Ramos (cell line): ENCODE measurements around the gene CLIC3.
"Not testable (repeated sequence)": the region's sequence is repeated elsewhere in the genome, so short reads cannot be mapped to it uniquely, and the experiment has no call there.

Experiments
- in situ Hi-C: fragments of 300-500 bp; cut with MboI; formaldehyde crosslinking; loops from one replicate; pipeline ENCODE4 v1.14.3; 2022; ENCODE audit warnings: low sequenced_read_pairs; ENCODE audit not compliant: unreplicated experiment

CLIC3 gene, protein sequence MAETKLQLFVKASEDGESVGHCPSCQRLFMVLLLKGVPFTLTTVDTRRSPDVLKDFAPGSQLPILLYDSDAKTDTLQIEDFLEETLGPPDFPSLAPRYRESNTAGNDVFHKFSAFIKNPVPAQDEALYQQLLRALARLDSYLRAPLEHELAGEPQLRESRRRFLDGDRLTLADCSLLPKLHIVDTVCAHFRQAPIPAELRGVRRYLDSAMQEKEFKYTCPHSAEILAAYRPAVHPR

DNA sequence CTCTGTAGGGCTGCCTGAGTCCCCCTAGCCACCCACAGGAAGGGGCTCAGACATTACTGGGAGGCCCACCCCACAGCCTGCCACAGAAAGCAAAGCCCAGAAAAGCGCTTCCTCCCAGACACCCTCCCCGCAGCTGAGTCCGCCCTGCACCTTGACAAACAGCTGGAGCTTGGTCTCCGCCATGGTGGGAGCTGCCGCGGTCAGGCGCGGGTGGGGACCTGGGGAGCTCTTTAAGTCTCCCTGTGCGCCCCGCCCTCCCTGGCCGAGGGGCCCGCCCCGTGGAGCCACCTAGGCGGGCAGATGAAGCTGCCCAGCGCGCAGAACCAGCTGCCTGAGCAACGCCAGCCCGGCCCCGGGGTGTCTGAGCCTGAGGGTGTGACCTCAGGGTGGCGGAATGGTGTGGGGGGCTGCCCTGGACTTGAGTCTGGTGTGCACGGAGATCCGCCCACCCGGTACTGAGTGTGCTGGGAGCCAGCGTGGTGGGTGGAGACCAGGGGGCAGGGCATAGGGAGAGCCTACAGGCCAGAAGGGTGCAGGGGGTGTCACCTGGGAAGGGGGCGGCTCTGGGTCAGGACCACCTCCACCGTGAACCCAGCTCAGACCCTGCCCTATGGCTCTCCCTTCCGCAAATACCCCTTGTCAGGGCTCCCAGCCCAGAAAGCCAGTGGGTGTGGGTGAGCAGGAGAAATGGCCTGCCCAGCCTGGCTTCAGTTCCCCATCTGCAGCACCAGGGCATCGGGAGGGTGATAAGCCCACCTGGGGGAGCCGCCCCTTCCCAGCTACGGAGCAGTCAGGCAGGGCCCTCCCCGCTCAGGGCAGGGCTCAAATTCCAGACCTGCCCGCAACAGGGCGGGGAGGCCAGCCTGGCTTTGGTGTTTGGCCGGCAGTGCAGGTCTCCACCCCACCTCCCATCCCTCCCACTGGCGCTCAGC is at the start of gene CLIC3:
Gene CLIC3 (minus strand): TSS at position 208 of the 932 bp plus-strand sequence. CDS start 25 bp downstream, at position 183.
- in situ Hi-C loops: no loop called here

DNA sequence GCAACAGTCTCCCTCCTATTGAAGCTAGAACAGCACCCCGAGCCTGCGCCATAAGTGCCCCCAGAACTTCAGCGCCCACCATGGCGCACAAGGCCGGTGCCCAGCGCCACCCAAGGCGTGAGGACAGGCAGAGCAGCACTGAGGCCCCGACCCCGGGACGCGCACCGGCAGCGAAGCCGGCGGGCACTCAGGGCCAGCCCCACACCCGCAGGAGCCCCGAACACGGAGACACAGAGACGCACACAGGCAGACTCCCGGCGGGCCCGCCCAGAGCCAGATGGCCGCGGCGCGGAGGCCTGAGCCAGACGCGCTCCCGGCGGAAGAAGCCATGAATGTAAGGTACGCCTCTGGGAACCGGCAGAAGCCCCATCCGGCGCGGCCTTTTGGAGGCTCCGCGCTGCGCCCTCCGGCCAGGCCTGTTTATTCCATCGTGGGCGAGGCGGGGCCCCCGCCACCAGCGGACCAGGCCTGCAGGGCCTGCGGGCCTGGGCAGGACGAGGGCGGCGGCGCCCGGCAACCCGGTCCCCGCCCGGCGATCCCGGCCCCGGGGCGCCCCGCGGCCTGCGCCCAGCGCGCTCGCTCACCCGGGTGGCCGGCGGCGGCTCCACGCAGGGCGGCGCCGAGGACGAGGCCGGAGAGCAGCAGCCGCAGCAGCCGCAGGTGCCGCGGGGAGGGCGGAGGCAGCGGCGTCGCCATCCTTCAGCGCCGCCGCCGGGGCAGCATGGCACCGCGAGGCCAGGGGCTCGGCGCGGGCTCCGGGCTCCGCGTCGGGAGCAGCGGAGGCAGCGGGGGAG is 49.1 kb upstream of the CLIC3 start:
- in situ Hi-C loops: loop anchor here (5.0 kb wide), 1 partner anchor 182 kb away; the partner anchor contains the start of genes CYSRT1 and RNF224

DNA sequence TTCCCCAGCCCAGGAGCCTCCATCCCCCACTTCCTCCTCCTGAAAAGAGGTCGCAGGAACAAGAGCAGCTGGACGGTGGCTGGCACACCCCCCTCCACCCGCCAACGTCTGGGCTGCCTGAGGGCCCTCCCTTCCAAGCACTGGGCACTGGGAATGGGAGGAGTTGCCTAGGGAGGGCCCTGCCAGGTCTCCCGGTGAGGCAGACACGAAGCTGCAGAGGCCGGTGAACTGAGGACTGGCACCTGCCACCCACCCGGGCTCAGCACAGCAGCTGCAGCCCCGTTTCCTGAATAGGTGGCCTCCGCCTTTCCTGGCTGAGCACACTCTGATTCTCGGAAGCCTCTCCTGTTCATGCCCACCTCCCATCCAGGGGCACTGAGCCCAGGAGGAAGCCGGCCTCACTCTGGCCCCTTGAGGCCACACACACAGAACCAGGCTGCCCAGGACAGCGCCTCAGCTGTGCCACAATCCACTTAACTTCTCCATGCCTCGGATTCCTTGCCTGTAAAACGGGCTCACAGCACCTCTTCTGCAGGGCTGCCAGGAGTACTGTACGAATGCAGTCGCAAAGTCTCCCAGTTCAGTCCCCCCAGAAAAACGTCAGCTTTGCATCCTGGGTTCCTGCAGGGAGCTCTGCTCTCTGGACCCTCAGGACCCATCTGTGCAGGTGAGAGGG is 48.3 kb upstream of the CLIC3 start:
- in situ Hi-C loops: loop anchor here (5.0 kb wide), 1 partner anchor 183 kb away; the partner anchor contains the start of genes CYSRT1 and RNF224

DNA sequence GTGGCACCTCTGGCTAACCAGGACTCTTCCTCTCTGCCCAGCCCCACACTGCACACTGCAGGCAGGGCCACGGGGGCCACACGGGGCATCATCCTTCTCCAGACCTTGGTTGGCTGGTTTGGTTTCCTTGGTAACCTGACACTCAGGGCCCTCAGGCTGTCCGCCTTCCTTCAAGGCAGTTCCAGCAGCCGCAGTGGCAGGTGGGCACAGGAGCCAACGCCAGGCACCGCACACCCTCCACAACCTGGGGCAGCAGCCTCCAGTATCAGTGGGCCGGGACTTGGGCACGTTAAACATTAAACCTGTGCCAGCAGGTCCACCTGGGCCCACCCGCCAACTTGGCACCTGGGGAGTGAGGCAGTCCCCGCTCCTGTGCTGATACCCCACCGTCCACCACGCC is 47.7 kb upstream of the CLIC3 start:
- in situ Hi-C loops: no loop called here

DNA sequence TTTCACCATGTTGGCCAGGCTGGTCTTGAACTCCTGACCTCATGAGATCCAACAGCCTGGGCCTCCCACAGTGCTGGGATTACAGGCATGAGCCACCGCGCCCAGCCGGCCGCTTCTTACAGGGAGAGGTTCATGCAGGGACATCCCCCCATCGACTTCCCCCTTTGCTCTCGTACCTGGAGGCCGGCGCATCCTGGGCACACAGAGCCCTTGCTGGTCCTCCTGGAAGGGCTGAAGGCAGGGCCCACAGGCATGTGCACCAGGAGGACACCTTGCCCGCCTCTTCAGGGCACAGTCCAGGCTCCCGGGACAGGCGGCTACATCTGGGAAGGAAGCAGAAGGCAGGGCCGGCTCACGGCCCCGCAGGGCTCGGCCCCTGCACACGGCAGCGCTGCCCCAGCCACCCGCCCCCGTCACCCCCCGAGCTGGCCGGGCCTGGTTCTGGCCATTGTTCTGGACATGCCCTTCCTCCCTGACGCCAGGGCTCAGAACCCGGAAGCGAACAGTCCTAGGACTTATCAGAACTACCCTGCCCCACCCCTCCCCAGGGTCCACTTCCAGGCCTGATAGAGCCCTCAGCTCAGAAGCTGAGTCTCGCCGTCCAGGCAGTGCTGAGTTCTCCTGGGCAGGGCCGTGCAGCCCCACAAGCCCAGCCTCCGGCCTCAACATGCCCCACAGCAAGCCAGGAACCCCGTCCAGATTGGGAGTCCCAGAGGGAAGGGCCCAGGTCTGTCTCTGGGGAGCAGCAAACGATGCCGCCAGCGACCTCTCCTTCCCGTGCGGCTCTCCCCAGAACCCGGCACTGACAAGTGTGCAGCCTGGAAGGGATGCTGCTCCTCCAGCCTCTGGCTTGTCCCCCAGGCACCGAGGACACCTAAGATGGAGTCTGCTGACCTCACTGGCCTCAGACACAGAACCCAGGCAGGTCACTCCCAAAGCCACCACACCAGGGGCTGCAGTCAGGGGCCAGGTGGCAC is 46.7 kb upstream of the CLIC3 start:
- in situ Hi-C loops: no loop called here

DNA sequence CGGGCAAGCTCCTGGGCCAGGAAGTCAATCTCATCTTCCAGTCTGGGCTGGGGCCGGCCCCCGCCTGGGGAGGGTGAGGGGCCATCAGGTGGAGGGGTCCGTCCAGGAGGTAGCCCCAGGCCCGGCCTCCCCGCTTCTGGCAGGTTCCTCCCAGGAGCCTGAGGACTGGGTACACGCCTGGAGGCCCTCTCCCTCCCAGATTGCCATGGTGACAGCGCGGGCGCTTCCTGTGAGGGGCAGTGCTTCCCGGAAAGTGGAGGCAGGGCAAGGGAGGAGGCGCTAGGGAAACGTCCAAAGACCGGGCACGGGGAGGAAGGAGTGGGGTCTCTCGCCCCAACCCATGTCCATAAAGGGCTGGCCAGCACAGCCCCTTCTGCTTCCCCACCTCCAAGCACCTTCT is 44.8 kb upstream of the CLIC3 start:
- in situ Hi-C loops: no loop called here

DNA sequence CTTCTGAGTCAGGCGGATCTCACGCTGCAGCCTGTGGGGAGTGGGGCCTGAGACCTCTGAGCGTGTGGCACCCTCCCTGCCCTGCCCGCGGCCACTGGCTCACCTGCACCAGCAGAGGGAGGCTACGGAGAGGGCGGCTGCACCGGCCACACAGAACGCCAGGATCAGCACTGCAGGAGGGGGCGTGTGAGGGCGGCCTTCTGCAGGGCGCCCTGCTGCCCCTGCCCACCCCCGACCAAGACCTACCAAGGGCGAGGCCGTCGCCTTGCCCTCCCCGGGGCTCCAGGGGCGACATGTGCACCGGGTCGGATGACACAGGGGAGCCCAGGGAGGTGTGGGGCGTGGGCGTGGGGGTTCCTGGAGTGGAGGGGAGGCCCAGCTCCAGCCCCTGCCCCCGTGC is 44.2 kb upstream of the CLIC3 start:
- in situ Hi-C loops: no loop called here

DNA sequence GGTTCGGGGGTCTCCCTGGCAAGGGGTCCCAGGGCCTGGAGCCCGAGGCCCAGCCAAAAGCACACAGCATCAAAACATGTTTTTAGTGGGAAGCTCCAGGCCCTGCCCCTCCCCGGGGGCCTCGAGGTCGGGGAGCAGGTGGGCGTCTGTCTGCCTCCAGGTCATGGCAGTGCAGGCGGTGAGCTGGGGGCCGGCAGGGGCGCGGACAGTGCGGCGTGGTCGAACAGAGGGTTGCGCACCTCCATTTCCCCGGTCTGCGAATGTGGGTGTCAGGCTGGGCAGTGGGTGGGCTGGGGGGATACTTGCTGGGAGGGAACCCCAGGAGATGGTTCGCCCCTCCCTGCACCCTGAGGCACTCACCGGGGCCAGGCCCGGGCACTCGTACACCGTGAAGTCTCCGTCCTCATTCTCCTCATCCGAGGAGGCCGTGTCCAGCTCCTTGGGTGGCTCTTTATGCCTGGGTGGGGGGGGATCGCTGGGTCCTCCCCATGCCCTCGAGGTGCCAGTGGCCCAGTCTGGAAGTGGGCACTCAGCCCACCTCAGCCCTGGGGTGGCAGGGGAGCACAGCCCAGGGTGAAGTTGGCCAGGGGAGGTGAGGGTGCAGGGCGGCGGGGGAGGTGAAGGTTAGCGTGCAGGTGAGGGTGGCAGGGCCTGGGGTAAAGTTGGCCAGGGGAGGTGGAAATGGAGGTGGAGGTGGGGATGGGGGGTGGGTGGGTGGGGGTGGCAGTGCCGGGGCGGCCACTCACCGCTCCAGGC is 43.4 kb upstream of the CLIC3 start:
- in situ Hi-C loops: loop anchor here (5.0 kb wide), 1 partner anchor 247 kb away; the partner anchor contains the start of gene TMEM141

DNA sequence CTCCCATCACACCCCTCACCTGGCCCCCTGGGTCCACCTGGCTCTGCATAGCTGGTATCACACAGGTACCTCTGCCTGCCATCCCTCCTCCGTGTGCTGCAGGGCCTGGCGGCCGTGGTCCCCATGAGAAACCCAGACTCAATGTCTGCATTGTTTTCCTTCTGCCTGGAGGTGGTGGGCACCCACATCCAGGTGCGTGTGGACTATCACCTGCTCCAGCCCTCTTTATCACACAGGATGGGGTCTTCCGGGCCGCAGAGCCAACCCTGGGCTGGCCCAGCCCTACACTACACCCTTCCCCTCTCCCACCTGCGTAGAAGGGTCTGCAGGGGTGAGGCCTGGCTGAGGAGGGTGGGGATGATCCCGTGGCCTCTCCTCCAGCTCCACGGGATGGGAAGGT is 42.5 kb upstream of the CLIC3 start:
- in situ Hi-C loops: loop anchor here (5.0 kb wide), 1 partner anchor 247 kb away; the partner anchor contains the start of gene TMEM141

DNA sequence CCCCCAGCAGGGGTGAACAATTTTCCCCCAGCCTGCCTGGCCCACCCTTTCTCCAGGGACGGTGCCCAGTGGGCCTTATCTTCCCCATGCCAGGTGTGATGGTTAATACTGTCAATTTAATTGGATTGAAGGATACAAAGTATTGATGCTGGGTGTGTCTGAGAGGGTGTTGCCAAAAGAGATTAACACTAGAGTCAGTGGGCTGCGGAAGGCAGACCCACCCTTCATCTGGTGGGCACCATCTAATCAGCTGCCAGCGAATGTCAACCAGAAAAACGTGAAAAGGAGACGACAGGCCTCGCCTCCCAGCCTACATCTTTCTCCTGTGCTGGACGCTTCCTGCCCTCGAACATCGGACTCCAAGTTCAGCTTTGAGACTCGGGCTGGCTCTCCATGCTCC is 41.1 kb upstream of the CLIC3 start:
- in situ Hi-C loops: loop anchor here (5.0 kb wide), 1 partner anchor 245 kb away; the partner anchor contains the start of gene TMEM141

DNA sequence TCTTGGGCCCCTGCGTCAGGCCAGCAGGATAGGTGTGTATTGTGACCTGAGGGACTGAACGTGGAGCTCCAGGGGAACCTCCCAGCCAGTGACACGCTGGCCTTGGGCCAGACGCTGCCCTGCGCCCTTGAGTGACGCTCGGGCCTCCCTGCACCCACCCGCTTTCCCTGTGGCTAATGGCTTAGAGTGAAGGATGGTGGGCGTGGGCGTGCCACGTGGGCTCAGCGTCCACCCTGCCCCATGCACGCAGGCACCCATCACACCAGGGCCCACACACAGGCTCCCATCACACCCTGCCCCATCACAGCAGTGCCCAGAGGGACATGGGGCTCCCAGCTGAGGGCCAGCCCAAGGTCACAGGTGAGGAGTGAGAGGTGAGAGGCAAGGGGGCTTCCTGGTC is 40.7 kb upstream of the CLIC3 start:
- in situ Hi-C loops: loop anchor here (5.0 kb wide), 1 partner anchor 245 kb away; the partner anchor contains the start of gene TMEM141

DNA sequence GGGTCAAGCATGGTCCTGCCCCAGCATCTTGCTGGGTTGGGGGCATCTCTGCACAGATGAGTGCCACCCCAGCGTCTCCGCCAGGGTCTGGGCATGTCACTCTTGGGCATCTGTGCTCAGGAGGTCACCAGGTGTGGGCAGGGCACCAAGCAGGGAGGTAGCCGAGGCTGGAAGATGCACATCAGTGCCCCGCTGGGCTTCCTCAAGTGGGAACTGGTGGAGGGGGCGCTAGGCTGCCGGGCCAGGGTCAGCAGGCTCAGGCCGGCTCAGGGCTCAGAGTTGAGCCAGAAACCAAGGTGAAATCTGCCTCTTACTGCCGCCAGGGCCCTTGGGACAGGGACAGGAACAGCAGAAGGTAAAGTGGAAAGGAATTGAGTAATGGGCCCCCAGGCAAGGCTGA is 39.6 kb upstream of the CLIC3 start:
- in situ Hi-C loops: loop anchor here (5.0 kb wide), 1 partner anchor 244 kb away; the partner anchor contains the start of gene TMEM141

DNA sequence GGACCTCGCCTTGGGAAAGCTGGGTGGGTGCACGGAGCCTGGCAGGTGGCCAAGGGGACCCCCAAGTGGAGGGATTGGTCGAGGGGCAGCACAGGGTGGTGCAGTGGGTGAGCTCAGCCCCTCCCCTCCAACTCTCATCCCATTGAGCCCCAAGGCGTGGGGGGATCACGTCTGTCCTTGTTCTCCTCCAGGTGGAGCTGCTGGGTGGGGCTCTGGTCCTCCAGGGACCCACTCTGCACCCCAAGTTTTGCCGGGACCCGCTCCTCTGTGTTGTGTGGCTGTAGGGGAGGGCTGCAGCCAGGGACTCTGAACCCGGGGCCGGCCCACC is 39.1 kb upstream of the CLIC3 start:
- in situ Hi-C loops: loop anchor here (5.0 kb wide), 1 partner anchor 243 kb away; the partner anchor contains the start of gene TMEM141

DNA sequence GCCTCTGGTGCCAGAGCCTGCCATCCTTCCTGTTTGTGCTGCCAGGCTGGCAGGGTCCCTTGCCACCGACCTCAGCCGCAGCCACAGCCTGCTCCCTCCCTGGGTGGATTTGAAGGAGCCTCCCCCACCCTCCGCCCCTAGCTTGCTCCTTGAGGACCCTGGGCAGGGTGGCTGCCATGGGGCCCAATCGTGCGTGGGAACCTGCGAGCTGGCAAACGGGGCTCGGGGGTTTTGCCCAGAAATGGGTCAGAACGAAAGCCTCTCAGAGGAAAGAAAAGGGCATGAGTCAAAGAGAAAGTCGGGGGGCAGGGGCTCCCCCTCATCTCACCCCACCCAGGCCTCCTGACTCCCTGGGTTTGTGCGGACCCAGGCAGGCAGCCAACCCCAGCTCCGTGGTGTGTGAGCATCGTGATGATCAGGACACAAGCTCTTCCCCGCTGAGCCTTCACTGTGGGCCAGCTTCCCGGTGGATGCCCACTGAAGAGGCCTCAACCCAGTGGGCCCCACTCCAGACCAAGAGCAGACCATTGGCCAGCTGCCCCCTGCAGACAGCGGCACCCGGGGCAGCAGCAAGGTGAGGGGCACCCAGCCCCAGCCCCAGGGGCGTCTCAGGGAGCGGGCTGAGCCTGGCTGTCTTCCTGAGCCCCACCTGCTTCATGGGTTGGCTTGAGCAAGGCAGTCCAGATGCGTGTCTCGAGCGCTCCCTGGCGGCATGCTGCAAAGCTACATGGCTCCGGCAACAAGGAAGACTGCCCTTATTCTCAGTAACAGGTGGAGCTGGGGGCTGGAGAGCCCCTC is 38.5 kb upstream of the CLIC3 start:
- in situ Hi-C loops: loop anchor here (5.0 kb wide), 1 partner anchor 243 kb away; the partner anchor contains the start of gene TMEM141

DNA sequence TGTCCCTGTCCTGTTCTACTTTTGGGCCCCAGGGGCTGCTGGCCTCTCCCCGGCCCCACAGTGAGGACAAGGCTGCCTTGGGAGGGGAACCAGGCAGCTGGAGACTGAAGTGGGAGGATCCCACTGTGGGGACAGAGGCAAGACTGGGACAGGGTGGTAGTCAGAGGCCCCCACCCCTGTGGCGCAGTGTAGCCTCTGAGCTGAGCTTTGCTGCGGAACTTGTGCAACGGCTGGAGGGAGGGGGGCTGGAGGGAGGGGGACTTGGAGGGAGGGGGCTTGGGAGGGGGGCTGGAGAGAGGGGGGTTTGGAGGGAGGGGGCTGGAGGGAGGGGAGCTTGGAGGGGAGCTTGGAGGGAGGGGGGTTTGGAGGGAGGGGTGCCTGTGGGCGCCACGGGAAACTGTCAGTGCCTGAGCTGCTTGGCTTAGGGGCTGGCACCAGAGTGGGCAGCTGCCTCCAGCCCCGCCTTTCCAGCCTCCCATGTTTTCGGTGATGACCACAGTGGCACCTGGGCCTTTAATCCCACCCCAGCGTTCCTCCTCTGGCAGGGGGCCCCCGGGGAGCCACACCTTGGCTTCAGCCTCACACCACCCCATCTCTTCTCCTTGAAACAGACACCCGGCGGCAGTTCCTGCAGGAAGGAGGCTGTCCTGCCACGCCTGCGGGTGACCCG is 37.8 kb upstream of the CLIC3 start:
- in situ Hi-C loops: no loop called here

DNA sequence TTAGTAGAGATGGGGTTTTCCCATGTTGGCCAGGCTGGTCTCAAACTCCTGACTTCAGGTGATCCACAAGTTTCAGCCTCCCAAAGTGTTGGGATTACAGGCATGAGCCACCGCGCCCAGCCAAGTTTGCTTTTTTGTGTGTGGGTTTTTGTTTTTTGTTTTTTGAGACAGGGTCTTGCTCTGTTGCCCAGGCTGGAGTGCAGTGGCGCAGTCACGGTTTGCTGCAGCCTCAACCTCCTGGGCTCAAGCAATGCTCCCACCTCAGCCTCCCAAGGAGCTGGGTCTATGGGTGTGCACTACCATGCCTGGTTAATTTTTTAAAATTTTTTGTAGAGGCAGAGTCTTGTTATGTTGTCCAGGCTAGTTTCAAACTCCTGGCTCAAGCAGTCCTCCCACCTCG is 37.1 kb upstream of the CLIC3 start:
- in situ Hi-C loops: not testable (repeated sequence)
